AG04450 (cell line): Measurements from ENCODE around the gene GABRB2. TPM values are rescaled to one million over a fixed set of nuclear protein-coding genes. Genes with fewer than 3 reads are reported as not detected.

Source experiments
- CTCF ChIA-PET: fragments of 300-600, 350-600 bp; formaldehyde crosslinking; extraction: SDS; loops from one replicate; lab custom pipeline; 2022; ENCODE audit warnings: antibody characterized with exemption, inconsistent platforms; lab: Charles Lee
- POLR2A ChIA-PET: fragments of 350-600 bp; formaldehyde crosslinking; extraction: SDS; loops from one replicate; lab custom pipeline; 2021; ENCODE audit warnings: antibody characterized with exemption, inconsistent platforms; lab: Yijun Ruan, JAX
- DNase-seq: peaks from one replicate; pipeline ENCODE4 v3.0.0-alpha.2; 2011; ENCODE audit warnings: low read depth, low spot score
- H3K27ac ChIP-seq: one replicate; pipeline ENCODE4 v1.5.1; 2012; ENCODE audit warnings: low read depth, low read length, control low read depth
- H3K27me3 ChIP-seq: one replicate; pipeline ENCODE4 v1.6.0; 2012; ENCODE audit warnings: low read length; ENCODE audit not compliant: control insufficient read depth, insufficient read depth
- H3K4me3 ChIP-seq: 2 replicates; pipeline ENCODE4 v1.5.1; 2011; ENCODE audit warnings: mild to moderate bottlenecking, low read depth, low read length, control low read depth
- H3K9me3 ChIP-seq: 2 replicates; pipeline ENCODE4 v1.5.1; 2012; ENCODE audit warnings: low read length; ENCODE audit not compliant: control insufficient read depth, insufficient read depth
- polyA plus RNA-seq: library from polyadenylated mRNA; depleted of rRNA; stranded (reverse); fragments of >200 nt; gene quantifications from 2 replicates; pipeline ENCODE4 v1.2.3, GENCODE V29; 2011
- TF ChIP-seq, protein P1 (sequence below): IDR thresholded peaks from 2 replicates; pipeline ENCODE4 v1.5.1; 2011; ENCODE audit warnings: low read depth, low read length, control low read depth, inconsistent platforms

GABRB2 gene
- polyA plus RNA-seq, 1 experiment = not detected

DNA sequence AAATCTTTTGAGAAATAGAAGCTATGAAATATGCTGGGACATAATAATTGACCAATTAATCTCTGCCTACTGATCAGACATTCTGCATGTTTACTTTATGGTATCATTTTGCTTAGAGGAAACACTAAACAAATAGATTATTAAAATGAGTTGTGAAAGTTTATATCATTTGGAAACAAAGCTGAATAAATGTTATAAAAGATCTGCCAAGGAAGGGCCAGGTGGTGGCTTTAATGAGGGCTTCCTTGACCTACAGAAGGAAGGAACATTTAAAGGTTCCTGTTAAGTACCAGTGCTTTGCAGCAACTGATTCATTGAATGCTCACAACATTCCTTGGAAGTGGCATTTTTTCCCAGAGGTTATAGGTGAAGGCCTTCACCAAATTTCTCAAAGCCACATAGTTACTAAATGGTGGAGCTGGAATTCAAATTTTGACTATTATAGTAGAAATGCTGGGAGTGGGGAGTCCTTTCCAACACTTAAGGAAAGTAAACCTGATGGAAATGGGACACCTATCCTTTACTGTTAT is 250.7 kb downstream of the GABRB2 start:
- no peak for DNase-seq
- CTCF ChIA-PET = no interaction called here
- Histone ChIP-seq H3K27ac (no peak overlapping the region), H3K27me3 (no peaks in the 10 kb centered on the region), H3K4me3 (no peak overlapping the region), H3K9me3 (peaks cover 5% of the 10 kb centered on the region; the same call in 1 of the 2 replicates)
- POLR2A ChIA-PET = no interaction called here
- TF ChIP-seq, protein P1, sequence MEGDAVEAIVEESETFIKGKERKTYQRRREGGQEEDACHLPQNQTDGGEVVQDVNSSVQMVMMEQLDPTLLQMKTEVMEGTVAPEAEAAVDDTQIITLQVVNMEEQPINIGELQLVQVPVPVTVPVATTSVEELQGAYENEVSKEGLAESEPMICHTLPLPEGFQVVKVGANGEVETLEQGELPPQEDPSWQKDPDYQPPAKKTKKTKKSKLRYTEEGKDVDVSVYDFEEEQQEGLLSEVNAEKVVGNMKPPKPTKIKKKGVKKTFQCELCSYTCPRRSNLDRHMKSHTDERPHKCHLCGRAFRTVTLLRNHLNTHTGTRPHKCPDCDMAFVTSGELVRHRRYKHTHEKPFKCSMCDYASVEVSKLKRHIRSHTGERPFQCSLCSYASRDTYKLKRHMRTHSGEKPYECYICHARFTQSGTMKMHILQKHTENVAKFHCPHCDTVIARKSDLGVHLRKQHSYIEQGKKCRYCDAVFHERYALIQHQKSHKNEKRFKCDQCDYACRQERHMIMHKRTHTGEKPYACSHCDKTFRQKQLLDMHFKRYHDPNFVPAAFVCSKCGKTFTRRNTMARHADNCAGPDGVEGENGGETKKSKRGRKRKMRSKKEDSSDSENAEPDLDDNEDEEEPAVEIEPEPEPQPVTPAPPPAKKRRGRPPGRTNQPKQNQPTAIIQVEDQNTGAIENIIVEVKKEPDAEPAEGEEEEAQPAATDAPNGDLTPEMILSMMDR = no peak

DNA sequence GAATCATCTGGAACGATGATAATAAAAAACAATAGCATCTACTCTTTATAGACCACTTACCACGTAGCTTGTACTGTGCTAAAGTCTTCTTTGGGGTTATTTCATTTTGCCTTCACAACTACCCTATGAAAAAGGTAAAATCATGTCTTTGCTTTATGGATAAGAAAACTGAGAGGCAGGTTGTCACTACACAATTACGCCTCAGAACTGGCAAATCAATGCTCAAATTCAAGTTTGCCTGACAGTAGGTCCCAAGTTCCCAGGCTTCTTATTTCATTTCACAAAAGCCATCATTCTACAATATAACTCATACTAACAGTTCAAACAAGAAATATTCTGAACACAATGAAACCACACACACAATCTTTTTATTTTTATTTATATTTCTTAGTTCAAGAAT is 258.5 kb downstream of the GABRB2 start:
- Histone ChIP-seq H3K27me3 (no peaks in the 10 kb centered on the region), H3K4me3 (no peak overlapping the region), H3K27ac (no peak overlapping the region), H3K9me3 (no peaks in the 10 kb centered on the region; the same call in 1 of the 2 replicates)
- POLR2A ChIA-PET = no interaction called here
- TF ChIP-seq, protein P1 = no peak
- no peak for DNase-seq
- CTCF ChIA-PET = no interaction called here

DNA sequence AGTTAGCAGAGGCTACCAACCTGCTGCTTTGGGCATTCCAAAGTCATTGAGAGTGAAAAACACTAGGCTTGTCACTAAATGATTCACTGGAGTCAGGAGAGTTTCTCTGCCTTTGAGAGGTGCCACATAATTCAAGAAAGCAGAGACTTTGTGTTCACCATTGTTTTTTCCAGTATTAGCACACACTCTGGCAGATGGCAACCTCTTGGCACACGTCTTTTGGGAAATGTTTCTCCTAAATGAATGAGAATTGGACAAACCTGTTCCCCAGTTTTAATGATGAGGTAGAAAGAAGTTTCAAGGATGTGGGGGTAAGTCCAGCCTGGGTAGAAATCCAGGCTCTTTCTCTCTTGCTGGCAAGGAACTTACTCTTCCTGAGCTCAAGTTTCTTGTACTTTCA is 259.1 kb downstream of the GABRB2 start:
- ChIA-PET CTCF (no interaction called here), POLR2A (no interaction called here)
- TF ChIP-seq, protein P1 = no peak
- H3K27ac ChIP-seq = no peak overlapping the region
- no peaks in the 10 kb centered on the region for H3K27me3 ChIP-seq
- no peak for DNase-seq
- no peaks in the 10 kb centered on the region; the same call in 1 of the 2 replicates for H3K9me3 ChIP-seq
- H3K4me3 ChIP-seq = no peak overlapping the region

DNA sequence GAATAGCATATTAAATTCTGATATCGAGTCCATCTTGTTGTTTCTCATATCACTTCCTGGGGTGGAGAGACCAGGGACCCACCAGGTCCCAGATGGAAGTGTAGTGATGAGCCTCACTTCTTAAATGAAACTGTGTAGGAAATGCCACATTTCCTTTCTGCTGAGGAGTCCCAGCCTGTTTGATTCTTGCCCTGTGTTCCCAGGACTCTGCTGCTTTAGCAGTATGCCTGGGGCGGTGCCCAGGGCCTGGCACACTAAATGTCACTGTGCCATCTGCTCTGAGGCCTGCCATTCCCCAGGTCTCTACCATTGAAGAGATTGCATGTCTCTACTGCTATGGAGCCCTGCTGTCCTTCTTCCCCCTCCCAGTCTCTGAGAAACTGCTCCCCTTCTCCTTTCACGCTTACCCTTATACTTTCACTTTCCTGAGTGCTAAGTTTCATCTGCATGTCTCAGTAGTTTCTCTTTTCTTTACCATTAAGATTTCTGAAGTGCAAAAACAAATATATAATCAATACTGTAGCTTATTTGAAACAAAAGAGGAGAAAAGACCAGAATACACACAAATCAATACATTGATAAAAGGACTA is 260.4 kb downstream of the GABRB2 start:
- no peak for DNase-seq
- no peak overlapping the region for H3K27ac ChIP-seq
- no peak overlapping the region for H3K4me3 ChIP-seq
- H3K9me3 ChIP-seq = no peaks in the 10 kb centered on the region; the same call in 1 of the 2 replicates
- TF ChIP-seq, protein P1 = no peak
- POLR2A ChIA-PET = no interaction called here
- CTCF ChIA-PET = no interaction called here
- H3K27me3 ChIP-seq = no peaks in the 10 kb centered on the region

DNA sequence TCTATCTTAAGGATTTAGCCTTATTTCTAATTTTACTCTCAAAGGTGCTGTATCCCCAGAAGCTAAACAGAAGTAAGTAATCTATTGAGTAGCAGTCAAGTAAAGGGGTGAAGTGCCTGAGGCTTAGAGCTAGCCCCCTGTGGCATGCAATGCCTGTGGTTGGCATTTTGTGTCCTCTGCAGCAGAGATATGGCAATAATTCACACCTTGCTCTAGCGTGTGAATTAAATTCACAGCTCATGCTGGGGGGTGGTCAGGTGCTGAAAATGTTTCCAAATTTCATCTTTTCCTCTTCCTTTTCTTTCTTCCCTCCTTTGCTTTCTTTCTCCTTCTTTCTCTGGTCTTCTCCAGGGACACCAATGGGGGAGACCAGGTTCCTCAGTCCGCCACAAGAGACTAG is 262.1 kb downstream of the GABRB2 start:
- TF ChIP-seq, protein P1 = no peak
- no peak overlapping the region for H3K4me3 ChIP-seq
- POLR2A ChIA-PET = no interaction called here
- no peaks in the 10 kb centered on the region for H3K27me3 ChIP-seq
- no peak overlapping the region for H3K27ac ChIP-seq
- peaks cover 3% of the 10 kb centered on the region for H3K9me3 ChIP-seq
- no peak for DNase-seq
- CTCF ChIA-PET = no interaction called here
